Left colon (tissue), 2 donors: ENCODE results near the gene CD3D. TPM values are rescaled to one million over a fixed set of nuclear protein-coding genes. Genes with fewer than 3 reads are reported as not detected.

Experiments used
- ATAC-seq: fragments of 200-7000 bp; cut with Tn5 transposase; one replicate; pipeline ENCODE4 v1.9.1; 2020; ENCODE audit warnings: mild to moderate bottlenecking, moderate library complexity
- DNase-seq, 2 donors: peaks; one replicate each; pipeline ENCODE4 v3.0.0-alpha.2; 2020
- intact Hi-C, 2 donors: fragments of 100-400 bp; cut with DNase I in 1 of 2; cut with micrococcal nuclease in 1 of 2; formaldehyde crosslinking; loops; one replicate each; pipeline versions ENCODE4 v1.11.2 to v1.14.0; 2022; cut with DNase I, micrococcal nuclease
- long read RNA-seq: library from polyadenylated mRNA; unstranded; transcript quantifications from one replicate; pipeline ENCODE4 v2.0.0, GENCODE V29; 2021
- total RNA-seq, 2 donors: library from RNA; stranded (reverse); fragmentation: NEBNext Ultra II Directional; extraction: Animal tissue kit (Norgen Biotek cat#: 25700); gene quantifications; one replicate each; pipeline ENCODE4 v1.2.1, GENCODE V29; 2021
- donor health status: DM: no; HTN: no; CAD: no.
- donor health status: DM: yes; HTN: yes; CAD: no.

The CD3D gene
- total RNA-seq = 1 to 10 TPM; 4.3 to 8.0 TPM
- long read RNA-seq, partial matches to known transcripts = 0 of 2 reads
- long read RNA-seq, other reads (novel, unspliced or antisense) = 0 of 2 reads

DNA sequence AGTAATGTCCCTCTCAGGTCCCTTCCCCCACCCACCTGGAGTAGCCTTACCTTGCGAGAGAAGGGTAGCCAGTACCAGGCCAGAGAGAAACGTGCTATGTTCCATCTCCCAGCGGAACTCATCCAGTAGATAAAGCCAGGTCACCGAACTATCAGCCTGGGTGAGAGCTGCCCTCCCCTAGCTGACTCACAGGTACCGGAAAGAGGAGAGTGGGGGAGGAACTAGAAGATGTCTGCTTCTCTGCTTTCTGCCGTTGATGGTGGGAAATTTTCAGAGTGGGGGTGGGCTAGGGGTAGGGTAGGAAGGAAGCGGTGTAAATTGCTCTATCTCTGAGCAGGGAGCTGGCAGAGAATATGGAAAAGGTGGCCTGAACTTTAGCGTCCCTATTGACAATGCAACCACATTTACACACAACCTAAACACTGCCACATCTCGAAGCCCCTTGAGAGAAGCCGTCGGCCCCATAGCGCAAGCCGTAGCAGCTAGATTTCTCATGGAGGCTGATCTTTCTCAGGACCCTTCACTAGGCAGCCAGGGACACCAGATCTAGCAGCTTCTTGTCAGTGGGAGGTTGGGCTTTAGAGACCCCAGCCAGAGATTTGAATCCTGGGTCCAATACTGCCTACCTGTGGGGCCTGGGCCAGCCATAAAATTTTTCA is at the start of gene CD3D:
Gene CD3D (minus strand): TSS at position 203 of the 659 bp plus-strand sequence. CDS start 98 bp downstream, at position 105.
- intact Hi-C loops = no loop called here
- peak; percentile 27 for ATAC-seq
- DNase-seq = no peak

DNA sequence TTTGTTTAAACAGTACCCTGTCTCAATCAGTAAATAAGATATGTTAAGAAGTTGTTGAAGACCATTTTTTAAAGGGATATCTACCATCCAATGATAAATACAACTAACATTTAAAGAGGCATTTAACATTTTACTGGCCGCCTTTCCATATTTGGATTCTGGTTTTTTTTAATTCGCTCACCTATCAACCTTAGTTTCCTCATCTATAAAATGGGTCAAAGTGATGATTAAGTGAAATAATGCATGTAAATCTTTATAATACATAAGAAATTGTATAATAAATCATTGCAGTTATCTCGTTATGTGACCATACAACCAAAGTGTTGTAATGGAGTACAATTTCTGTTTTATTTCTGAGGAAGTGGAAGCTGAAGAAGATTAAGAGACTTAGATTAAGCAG is 41.2 kb upstream of the CD3D start:
- intact Hi-C loops = no loop called here
- no peak for ATAC-seq
- no peak for DNase-seq

DNA sequence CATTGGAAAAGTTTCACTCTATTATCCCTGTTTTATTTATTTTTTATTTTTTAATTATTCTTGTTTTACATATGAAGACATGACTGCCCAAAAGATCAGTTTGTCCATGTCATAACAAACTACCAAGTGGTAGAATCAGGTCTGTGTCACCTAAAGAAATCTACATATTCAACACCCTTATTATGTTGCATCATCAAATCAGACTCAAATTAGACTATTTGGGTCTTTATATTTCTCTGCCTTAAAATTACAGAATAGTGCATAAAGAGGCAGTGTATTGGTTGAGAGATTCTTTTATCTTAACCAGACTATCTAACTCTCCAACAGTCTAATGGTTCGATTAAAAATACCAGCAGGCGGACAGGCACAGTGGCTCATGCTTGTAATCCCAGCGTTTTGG is 40.4 kb upstream of the CD3D start:
- DNase-seq (no peak), ATAC-seq (no peak)
- intact Hi-C loops = no loop called here

DNA sequence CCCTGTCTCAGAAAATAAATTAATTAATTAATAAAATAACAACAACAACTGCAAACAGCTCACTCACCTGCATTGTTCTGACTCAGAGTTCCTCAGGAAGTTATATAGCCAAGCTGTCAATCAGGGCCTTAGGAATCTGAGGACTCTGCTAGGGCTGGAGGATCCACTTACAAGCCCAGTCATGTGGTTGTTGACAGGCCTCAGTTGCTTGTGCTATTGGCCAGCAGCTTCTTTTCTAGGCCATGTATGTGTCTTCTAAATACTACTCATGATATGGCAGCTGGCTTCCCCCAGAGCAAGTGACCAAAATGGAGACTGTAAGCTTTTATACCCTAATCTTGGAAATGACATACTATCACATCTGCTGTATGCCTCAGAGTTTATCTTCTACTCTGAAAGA is 38.1 kb upstream of the CD3D start:
- DNase-seq = no peak
- ATAC-seq = no peak
- intact Hi-C loops = no loop called here

DNA sequence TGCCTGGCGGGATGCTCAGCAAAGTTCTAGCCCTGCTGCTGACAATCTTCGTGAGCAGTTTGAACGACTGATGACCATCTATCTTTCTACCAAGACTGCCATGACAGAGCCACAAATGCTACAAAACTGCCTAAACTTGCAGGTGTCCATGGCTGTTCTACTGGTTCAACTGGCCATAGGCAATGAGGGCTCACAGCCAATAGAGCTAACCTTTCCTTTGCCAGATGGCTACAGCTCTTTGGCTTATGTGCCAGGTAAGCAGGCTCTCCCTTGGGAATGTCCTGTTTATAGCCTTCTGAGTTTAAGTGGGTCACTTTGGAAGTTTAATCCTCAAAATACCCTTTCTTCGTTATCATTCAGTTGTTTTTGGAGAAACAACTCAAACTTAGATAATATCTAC is 37.0 kb upstream of the CD3D start:
- DNase-seq (no peak), ATAC-seq (no peak)
- intact Hi-C loops = loop anchor here in 1 of 2 donors (10.0 kb wide), 1 partner anchor 125 kb away; no protein-coding TSS in a partner anchor

DNA sequence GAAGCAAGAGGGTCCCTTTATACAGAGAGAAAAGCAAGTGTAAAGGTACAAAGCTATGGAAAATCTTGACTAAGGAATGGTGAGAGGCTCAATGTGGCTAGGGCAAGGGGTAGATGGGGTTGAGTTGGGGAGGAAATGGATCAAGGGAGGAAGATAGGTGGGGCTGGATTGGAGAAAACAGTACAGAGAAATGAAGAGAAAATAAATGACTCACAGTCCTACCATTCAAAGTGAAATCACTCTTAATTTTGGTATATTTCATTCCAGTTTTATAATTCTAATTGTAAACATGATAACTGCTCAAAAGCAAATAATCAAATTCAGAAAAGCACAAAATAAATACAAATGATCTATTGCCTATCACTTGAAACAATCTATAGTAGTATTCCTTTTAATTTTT is 33.5 kb upstream of the CD3D start:
- DNase-seq = no peak

DNA sequence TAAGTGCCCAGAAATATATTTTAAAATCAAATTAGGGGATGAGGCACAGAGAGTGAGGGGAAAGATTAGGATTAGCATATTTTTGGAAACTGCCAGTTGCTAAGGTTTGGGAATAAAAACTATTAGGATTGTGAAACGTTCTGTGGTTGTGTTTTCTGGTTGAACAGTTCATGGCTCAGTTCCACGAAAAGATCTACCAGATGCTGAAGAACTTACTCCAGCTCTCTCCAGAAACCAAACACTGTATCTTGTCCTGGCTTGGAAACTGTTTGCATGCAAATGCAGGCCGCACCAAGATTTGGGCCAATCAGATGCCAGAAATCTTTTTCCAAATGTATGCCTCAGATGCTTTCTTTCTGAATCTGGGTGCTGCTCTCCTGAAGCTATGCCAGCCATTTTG is 32.2 kb upstream of the CD3D start:
- ATAC-seq = no peak
- no peak for DNase-seq
- intact Hi-C loops = loop anchor here in 1 of 2 donors (10.0 kb wide), 1 partner anchor 130 kb away; no protein-coding TSS in a partner anchor

More for the DNA sequence above, 33.5 kb upstream of the CD3D start:
- no peak for ATAC-seq
- intact Hi-C loops = loop anchor here in 1 of 2 donors (10.0 kb wide), 1 partner anchor 129 kb away; no protein-coding TSS in a partner anchor

DNA sequence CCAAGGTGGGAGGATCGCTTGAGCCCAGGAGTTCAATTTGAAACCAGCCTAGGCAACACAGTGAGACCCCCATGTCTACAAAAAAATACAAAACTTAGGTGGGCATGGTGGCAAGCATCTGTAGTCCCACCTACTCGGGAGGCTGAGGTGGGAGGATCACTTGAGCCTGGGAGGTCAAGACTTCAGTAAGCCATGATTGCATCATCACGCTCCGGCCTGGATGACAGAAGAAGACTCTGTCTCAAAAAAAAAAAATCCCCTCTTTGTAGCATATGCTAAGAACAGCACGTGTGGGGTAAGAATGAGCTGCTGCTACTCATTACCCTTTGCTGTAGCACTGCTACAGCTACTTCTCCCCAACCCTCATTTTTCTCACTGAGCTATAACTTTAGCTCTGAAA is 31.4 kb upstream of the CD3D start:
- DNase-seq = no peak
- no peak for ATAC-seq
- intact Hi-C loops = loop anchor here in 1 of 2 donors (10.0 kb wide), 1 partner anchor 131 kb away; no protein-coding TSS in a partner anchor

DNA sequence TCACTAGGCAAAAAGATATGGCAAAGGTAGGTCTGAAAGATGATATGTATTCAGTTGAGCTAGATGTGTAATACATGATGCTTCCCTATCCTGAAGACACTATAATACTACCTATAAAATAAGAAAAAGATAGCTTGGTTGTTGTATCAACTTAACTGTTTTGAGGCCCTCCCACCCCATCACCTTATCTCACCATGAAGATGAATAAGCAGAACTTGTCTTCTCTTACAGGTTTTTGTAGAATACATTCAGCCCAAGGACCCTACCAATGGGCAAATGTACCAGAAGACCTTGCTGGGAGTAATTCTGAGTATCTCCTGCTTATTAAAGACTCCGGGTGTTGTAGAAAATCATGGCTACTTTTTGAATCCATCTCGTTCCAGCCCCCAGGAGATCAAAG is 30.8 kb upstream of the CD3D start:
- no peak for DNase-seq
- ATAC-seq = no peak
- intact Hi-C loops = loop anchor here in 1 of 2 donors (10.0 kb wide), 1 partner anchor 132 kb away; no protein-coding TSS in a partner anchor

DNA sequence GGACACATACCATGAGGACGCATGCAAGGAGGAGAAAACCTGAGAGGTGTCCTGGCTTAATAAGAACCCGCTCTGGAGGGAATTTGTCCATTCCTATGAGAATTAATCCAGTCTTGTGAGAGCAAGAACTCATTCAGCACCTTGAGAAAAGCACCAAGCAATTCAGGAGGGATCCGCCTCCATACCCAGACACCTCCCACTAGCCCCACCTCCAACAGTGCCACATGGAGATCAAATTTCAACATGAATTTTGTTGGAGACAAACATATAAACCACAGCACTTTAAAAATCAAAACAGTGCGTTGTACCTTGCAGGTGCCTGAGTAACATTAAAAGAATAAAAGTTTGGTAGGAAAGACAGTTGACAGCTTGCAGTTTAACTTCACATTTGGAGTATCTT is 28.3 kb upstream of the CD3D start:
- ATAC-seq = no peak
- intact Hi-C loops = loop anchor here in 1 of 2 donors (10.0 kb wide), 1 partner anchor 134 kb away; no protein-coding TSS in a partner anchor
- no peak for DNase-seq

DNA sequence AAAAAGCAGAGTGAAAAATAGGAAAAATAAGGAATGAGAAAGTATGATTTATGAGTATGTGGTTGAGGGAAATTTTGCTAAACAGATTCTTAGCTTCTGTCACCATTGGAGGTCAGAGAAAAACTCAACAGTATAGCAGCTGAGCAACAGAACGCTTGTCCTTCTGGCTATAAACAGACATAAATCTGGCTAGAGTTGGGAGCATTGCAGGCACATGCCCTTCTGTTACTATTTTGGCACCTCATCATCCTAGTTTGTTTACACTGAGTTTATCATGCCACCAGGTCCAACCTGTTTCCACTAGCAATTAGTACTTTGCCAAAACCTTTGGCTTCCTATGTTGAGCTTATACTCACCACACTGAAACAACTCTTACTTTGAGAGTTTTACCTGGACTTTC is 23.8 kb upstream of the CD3D start:
- ATAC-seq (no peak), DNase-seq (no peak)
- intact Hi-C loops = no loop called here

DNA sequence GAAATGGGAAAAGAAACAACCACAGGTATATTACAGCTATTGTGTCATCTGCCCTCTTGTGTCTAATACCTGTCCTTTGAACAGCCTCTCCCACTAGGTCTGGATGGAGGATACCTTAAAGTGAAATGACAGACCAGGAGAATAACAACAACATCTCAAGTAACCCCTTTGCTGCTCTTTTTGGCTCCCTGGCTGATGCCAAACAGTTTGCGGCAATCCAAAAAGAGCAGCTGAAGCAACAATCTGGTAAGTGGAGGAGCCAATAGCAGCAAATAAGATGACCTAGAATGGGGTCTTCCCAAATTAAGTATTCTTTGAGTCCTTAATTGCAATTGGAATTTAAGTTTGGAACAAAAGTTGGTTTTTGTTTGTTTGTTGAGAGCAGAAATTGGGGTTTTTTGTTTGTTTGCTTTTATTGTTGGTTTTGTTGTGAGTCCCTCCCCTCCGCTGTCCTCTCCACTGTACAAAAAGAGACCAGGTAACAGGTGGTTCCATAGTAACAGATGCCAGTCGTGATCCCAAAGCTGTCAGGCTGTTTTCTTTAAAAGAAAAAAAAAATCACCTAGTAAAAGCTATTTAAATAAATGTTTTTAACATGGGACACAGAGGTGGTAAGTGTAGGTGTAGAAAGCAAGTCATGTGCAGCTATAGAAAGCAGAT is 22.6 kb upstream of the CD3D start:
- intact Hi-C loops = no loop called here
- DNase-seq = no peak
- no peak for ATAC-seq

DNA sequence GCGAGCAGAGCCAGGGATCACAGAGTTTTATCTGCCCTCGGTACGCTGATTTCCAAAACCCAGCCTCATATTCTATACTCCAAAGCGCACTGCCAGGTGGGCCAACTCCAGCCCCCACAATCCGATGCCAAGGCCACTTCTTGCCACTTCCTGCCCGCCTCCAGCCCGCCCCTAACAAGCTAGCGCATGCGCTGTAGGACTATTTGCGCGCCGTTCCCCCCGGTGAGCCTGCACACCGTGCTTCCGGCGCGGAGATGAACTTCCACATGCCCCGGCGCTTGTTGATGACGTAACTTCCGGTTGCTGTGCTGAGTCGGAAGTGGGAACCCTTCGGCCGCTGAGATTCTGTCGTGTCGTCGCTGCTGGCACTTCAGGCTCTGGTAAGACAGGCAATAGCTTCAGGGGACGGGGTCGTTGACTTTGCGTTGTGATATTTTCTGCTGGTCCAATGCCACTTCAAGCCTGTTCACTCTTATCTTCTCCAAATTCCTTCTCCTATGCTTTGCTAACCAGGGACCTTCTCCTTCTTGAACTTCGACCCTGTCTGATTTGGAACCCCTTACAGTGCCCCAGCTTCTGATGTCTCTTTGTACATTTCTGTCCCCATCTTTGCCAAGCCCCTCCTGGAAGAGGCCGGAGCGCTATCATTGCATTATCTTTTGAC is 16.9 kb upstream of the CD3D start, which contains the start of gene UBE4A:
Gene UBE4A (plus strand): TSS at position 306 of the 664 bp plus-strand sequence. CDS start 5,481 bp downstream, outside the sequence.
- DNase-seq (peak; percentile 97 to 98), ATAC-seq (peak; percentile 98)
- intact Hi-C loops = loop anchor here (10.0 kb wide), 2 partner anchors 65 to 165 kb away; no protein-coding TSS in a partner anchor

DNA sequence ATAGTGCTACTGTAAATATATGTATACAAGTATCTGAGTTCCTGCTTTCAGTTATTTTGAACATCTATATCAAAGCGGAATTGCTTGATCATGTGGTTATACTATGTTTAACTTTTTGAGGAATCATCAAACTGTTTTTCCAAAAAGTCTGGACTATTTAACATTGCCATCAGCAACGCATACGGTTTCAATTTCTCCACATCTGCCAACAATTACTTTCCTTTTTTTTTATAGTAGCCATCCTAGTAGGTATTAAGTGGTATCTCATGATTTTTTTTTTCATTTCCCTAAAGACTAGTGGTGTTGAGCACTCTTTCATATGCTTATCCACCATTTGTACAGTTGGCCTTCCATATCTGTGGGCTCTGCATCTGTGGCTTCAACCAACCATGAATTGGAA is 15.6 kb upstream of the CD3D start:
- intact Hi-C loops = loop anchor here (10.0 kb wide), 2 partner anchors 63 to 163 kb away; no protein-coding TSS in a partner anchor
- no peak for ATAC-seq

DNA sequence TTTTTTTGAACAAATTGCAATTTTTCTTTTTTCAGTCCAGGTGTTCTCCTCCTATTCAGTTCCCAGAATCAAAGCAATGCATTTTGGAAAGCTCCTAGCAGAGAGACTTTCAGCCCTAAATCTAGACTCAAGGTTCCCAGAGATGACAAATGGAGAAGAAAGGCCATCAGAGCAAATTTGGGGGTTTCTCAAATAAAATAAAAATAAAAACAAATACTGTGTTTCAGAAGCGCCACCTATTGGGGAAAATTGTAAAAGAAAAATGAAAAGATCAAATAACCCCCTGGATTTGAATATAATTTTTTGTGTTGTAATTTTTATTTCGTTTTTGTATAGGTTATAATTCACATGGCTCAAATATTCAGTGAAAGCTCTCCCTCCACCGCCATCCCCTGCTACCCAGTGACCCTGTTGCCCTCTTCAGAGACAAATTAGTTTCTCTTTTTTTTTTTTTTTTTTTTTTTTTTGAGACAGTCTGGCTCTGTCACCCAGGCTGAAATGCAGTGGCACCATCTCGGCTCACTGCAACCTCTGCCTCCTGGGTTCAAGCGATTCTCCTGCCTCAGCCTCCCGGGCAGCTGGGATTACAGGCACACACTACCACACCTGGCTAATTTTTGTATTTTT is 10.7 kb upstream of the CD3D start:
- intact Hi-C loops = loop anchor here (10.0 kb wide), 2 partner anchors 58 to 158 kb away; no protein-coding TSS in a partner anchor
- ATAC-seq (no peak), DNase-seq (no peak)

More for the DNA sequence above, 15.6 kb upstream of the CD3D start:
- DNase-seq = no peak

DNA sequence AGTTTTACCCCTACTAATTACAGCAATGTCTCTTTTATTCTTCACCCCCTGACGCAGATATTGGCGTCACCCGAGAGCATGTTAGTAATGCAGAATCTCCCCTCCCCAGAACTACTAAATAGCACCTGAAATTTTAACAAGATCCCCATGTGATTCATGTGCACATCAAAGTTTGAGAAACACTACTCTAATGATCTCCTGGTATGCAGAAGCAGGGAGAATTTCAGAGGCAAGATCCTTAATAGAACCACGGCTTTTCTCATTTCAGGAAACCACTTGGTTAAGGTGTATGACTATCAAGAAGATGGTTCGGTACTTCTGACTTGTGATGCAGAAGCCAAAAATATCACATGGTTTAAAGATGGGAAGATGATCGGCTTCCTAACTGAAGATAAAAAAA is 7.0 kb upstream of the CD3D start:
- ATAC-seq (no peak), DNase-seq (no peak)
- intact Hi-C loops = no loop called here

DNA sequence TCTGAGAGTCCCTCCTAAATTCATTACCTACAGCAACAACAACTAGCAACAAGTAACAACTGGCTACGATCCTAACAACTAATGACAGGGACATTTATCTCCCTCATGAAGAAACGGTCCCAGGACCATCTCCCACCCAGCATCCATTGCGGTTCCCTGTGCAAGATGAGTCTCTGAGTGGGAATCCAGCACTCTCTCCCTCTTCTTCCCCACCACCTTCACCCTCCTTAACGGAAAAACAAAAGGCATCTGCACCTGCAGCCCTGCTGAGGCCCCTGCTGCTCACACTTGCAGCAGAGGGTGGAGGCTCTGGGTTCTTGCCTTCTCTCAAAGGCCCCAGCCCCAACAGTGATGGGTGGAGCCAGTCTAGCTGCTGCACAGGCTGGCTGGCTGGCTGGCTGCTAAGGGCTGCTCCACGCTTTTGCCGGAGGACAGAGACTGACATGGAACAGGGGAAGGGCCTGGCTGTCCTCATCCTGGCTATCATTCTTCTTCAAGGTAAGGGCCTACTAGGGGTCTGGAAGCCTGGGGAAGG is 1.5 kb upstream of the CD3D start, which contains the start of gene CD3G:
Gene CD3G (plus strand): TSS at position 364 of the 535 bp plus-strand sequence. CDS start 80 bp downstream, at position 444.
- DNase-seq (peak in 1 of 2 donors; percentile 23), ATAC-seq (peak; percentile 37)
- intact Hi-C loops = no loop called here

DNA sequence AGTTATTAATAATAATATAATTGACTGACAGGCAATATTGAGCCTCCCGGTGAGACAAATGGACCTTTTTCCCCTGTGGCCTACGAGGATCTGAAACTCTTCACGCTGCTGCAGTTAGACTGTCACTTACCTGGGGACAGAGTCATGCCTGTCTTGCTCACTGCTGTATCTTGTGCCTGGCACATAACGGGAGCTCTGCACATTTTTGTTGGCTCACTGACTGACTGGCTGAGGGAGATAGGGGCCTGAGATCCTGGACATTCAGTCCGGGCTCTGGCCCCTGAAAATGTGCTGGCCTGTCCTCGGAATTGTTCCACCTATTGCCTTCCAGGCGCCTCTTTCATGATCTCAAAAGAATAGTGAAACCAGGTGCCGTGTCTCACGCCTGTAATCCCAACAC is 743 bp upstream of the CD3D start:
- ATAC-seq (no peak), DNase-seq (no peak)
- intact Hi-C loops = no loop called here
